ENCODE data around the gene CCDC69.

DNA sequence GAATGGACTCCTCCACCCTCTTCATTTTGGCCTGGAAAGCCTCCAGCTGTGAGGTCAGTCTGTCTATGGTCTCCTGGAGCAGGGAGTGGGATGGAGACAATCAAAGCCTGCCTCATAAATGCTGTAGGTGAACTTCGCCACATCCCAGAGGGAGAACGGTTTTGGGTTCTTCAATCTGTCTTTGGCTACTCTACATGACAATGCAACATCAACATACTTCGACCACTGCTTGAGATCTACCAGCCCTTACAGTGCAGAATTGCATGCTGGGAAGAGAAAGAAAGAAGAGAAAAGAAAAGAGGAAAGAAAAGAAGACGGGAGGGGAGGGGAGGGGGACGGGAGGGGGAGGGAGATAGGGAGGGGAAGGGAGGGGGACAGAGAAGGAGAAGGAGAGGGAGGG is 37.8 kb downstream of the CCDC69 start:
- no peak for TF ChIP-seq POLR2A (IDR thresholded peaks at IDR 0.05)
- TF ChIP-seq, protein P1, sequence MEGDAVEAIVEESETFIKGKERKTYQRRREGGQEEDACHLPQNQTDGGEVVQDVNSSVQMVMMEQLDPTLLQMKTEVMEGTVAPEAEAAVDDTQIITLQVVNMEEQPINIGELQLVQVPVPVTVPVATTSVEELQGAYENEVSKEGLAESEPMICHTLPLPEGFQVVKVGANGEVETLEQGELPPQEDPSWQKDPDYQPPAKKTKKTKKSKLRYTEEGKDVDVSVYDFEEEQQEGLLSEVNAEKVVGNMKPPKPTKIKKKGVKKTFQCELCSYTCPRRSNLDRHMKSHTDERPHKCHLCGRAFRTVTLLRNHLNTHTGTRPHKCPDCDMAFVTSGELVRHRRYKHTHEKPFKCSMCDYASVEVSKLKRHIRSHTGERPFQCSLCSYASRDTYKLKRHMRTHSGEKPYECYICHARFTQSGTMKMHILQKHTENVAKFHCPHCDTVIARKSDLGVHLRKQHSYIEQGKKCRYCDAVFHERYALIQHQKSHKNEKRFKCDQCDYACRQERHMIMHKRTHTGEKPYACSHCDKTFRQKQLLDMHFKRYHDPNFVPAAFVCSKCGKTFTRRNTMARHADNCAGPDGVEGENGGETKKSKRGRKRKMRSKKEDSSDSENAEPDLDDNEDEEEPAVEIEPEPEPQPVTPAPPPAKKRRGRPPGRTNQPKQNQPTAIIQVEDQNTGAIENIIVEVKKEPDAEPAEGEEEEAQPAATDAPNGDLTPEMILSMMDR (IDR thresholded peaks at IDR 0.05): no peak
